OCI-LY3 (cell line): ENCODE measurements around the gene CEP20.
"Not testable (repeated sequence)": the region's sequence is repeated elsewhere in the genome, so short reads cannot be mapped to it uniquely, and the experiment has no call there.

Source experiments
- H2AFZ ChIP-seq: fragments of 200-600, 300-600 bp; shearing (Covaris generic); 2 replicates; pipeline ENCODE4 v1.6.0; 2014; ENCODE audit warnings: antibody characterized with exemption, low read depth, low read length
- H3K27ac ChIP-seq: fragments of 200-600, 300-600 bp; sonication (generic); 2 replicates; pipeline ENCODE4 v1.5.1; 2014; ENCODE audit warnings: mild to moderate bottlenecking, low read length, moderate library complexity, mixed read lengths
- H3K27me3 ChIP-seq: fragments of 200-600, 300-600 bp; sonication (generic); 2 replicates; pipeline ENCODE4 v1.6.1; 2014; ENCODE audit warnings: low read depth, low read length, mixed read lengths
- H3K36me3 ChIP-seq: fragments of 200-600, 300-600 bp; sonication (generic); replicated peaks from 2 replicates; pipeline ENCODE3; 2014; ENCODE audit warnings: low read depth, low read length, mixed read lengths
- H3K4me1 ChIP-seq: fragments of 300-600, 200-600 bp; sonication (generic); 2 replicates; pipeline ENCODE4 v1.6.1; 2014; ENCODE audit warnings: low read length, mixed read lengths
- H3K4me2 ChIP-seq: fragments of 200-600, 300-600 bp; sonication (generic); 2 replicates; pipeline ENCODE4 v1.6.1; 2014; ENCODE audit warnings: low read length, mixed read lengths
- H3K4me3 ChIP-seq: fragments of 300-600, 200-600 bp; sonication (generic); 2 replicates; pipeline ENCODE4 v1.5.1; 2014; ENCODE audit warnings: antibody characterized with exemption, mild to moderate bottlenecking, low read length, moderate library complexity
- H3K79me2 ChIP-seq: fragments of 300-600, 200-600 bp; shearing (Covaris generic); 2 replicates; pipeline ENCODE4 v1.6.1; 2014; ENCODE audit warnings: mild to moderate bottlenecking, low read length, mixed read lengths
- H3K9ac ChIP-seq: fragments of 300-600, 200-600 bp; shearing (Covaris generic); 2 replicates; pipeline ENCODE4 v1.6.0; 2014; ENCODE audit warnings: mild to moderate bottlenecking, low read length, moderate library complexity
- H3K9me3 ChIP-seq: fragments of 200-600, 300-600 bp; shearing (Covaris generic); 2 replicates; pipeline ENCODE4 v1.6.1; 2014; ENCODE audit warnings: low read length, mixed read lengths; ENCODE audit not compliant: insufficient read depth
- H4K20me1 ChIP-seq: fragments of 200-600, 300-600 bp; sonication (generic); 2 replicates; pipeline ENCODE4 v1.6.1; 2016; ENCODE audit warnings: low read length, mixed read lengths; ENCODE audit not compliant: insufficient read depth
- EZH2phosphoT487 ChIP-seq: fragments of 200-600 bp; shearing (Covaris generic); IDR thresholded peaks from 2 replicates; pipeline ENCODE4 v1.6.1; 2018; ENCODE audit warnings: antibody characterized with exemption, mixed run types, low read depth
- TF ChIP-seq, protein P1 (sequence below): fragments of 200-600, 300-600 bp; sonication (generic); IDR thresholded peaks from 2 replicates; pipeline ENCODE4 v1.5.1; 2014; ENCODE audit warnings: antibody characterized with exemption, low read length, low read depth

CEP20 gene

GRCh38 chr16:15919331-15919730 lies 30.9 kb upstream of the CEP20 start:
- no peak for TF ChIP-seq EZH2phosphoT487
- TF ChIP-seq, protein P1, sequence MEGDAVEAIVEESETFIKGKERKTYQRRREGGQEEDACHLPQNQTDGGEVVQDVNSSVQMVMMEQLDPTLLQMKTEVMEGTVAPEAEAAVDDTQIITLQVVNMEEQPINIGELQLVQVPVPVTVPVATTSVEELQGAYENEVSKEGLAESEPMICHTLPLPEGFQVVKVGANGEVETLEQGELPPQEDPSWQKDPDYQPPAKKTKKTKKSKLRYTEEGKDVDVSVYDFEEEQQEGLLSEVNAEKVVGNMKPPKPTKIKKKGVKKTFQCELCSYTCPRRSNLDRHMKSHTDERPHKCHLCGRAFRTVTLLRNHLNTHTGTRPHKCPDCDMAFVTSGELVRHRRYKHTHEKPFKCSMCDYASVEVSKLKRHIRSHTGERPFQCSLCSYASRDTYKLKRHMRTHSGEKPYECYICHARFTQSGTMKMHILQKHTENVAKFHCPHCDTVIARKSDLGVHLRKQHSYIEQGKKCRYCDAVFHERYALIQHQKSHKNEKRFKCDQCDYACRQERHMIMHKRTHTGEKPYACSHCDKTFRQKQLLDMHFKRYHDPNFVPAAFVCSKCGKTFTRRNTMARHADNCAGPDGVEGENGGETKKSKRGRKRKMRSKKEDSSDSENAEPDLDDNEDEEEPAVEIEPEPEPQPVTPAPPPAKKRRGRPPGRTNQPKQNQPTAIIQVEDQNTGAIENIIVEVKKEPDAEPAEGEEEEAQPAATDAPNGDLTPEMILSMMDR: no peak
- Histone ChIP-seq H3K9ac (no peak overlapping the region), H3K4me2 (no peak overlapping the region), H2AFZ (no peak overlapping the region), H3K4me1 (no peaks in the 10 kb centered on the region), H3K27me3 (peaks cover 4% of the 10 kb centered on the region; the same call in 1 of the 2 replicates), H3K36me3 (no peaks in the 10 kb centered on the region), H3K4me3 (no peak overlapping the region), H3K79me2 (no peaks in the 10 kb centered on the region), H4K20me1 (no peaks in the 10 kb centered on the region), H3K9me3 (no peaks in the 10 kb centered on the region), H3K27ac (no peak overlapping the region)

GRCh38 chr16:15918314-15918713 lies 29.9 kb upstream of the CEP20 start:
- H3K36me3 ChIP-seq, H3K9me3 ChIP-seq, H3K4me1 ChIP-seq, H3K79me2 ChIP-seq, H2AFZ ChIP-seq, H4K20me1 ChIP-seq, H3K27ac ChIP-seq, H3K9ac ChIP-seq, H3K4me2 ChIP-seq, H3K4me3 ChIP-seq, H3K27me3 ChIP-seq: not testable (repeated sequence)

DNA sequence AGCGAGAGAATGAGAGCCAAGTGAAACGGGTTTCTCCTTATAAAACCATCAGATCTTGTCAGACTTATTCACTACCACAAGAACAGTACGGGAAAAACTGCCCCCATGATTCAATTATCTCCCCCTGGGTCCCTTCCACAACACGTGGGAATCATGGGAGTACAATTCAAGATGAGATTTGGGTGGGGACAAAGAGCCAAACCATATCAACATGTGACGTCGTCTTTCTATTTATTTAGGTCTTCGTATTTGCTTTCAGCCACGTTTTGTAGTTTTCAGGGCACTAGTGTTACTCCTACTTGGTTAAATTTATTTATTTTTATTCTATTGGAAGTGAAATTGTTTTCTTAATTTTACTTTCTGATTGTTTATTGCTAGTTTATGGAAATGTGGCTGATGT lies 27.9 kb upstream of the CEP20 start:
- H3K4me3 ChIP-seq: no peak overlapping the region
- no peak overlapping the region for H2AFZ ChIP-seq
- no peak overlapping the region for H3K9ac ChIP-seq
- no peaks in the 10 kb centered on the region for H3K9me3 ChIP-seq
- H3K27ac ChIP-seq: no peak overlapping the region
- no peaks in the 10 kb centered on the region for H3K4me1 ChIP-seq
- H3K36me3 ChIP-seq: no peaks in the 10 kb centered on the region
- no peak overlapping the region for H3K4me2 ChIP-seq
- peaks cover 4% of the 10 kb centered on the region; the same call in 1 of the 2 replicates for H3K27me3 ChIP-seq
- TF ChIP-seq, protein P1: no peak
- TF ChIP-seq EZH2phosphoT487: no peak
- H4K20me1 ChIP-seq: no peaks in the 10 kb centered on the region
- no peaks in the 10 kb centered on the region for H3K79me2 ChIP-seq

GRCh38 chr16:15915555-15916081 lies 27.2 kb upstream of the CEP20 start:
- Histone ChIP-seq H3K4me1 (no peaks in the 10 kb centered on the region), H3K36me3 (no peaks in the 10 kb centered on the region), H3K27me3 (peaks cover 4% of the 10 kb centered on the region; the same call in 1 of the 2 replicates), H3K9ac (no peak overlapping the region), H4K20me1 (no peaks in the 10 kb centered on the region), H3K4me2 (no peak overlapping the region), H3K79me2 (no peaks in the 10 kb centered on the region), H3K9me3 (no peaks in the 10 kb centered on the region), H3K27ac (no peak overlapping the region), H3K4me3 (no peak overlapping the region), H2AFZ (no peak overlapping the region)
- TF ChIP-seq EZH2phosphoT487: no peak
- TF ChIP-seq, protein P1: no peak
